ENCODE data around the gene SYTL3.
"Not testable (repeated sequence)": the region's sequence is repeated elsewhere in the genome, so short reads cannot be mapped to it uniquely, and the experiment has no call there.

The SYTL3 gene

DNA sequence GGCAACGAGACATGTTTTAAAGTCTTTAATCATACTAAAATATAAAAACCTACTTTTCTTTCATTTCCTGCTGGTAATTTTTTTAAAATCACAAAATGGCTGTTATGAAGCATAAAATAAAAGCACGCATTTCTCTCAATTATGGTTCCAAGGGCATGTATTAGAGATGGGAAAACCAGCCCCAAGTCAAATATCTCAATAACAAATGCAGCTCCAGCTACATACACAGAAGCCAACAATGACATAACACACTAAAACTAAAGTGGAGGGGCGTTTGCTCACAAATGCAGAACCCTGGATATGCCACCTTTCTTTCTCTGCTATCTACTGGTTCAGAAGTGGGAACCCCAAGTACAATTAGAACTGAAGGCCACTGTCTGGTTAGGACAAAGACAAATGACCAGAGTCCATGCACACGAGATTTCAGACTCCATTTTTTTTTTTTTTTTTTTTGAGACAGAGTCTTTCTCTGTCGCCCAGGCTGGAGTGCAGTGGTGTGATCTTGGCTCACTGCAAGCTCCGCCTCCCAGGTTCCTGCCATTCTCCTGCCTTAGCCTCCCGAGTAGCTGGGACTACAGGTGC is 141.5 kb downstream of the SYTL3 start:
- TF ChIP-seq EZH2 (IDR thresholded peaks at IDR 0.05; ENCODE audit: borderline replicate concordance, low read length), result no peak
- TF ChIP-seq, protein P1, sequence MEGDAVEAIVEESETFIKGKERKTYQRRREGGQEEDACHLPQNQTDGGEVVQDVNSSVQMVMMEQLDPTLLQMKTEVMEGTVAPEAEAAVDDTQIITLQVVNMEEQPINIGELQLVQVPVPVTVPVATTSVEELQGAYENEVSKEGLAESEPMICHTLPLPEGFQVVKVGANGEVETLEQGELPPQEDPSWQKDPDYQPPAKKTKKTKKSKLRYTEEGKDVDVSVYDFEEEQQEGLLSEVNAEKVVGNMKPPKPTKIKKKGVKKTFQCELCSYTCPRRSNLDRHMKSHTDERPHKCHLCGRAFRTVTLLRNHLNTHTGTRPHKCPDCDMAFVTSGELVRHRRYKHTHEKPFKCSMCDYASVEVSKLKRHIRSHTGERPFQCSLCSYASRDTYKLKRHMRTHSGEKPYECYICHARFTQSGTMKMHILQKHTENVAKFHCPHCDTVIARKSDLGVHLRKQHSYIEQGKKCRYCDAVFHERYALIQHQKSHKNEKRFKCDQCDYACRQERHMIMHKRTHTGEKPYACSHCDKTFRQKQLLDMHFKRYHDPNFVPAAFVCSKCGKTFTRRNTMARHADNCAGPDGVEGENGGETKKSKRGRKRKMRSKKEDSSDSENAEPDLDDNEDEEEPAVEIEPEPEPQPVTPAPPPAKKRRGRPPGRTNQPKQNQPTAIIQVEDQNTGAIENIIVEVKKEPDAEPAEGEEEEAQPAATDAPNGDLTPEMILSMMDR (IDR thresholded peaks at IDR 0.05; ENCODE audit: low read length), result no peak
- peaks cover 72% of the 10 kb centered on the region for H3K79me2 ChIP-seq (ENCODE audit: insufficient read depth, low read length)
- peaks cover 72% of the 10 kb centered on the region for H3K4me1 ChIP-seq (ENCODE audit: insufficient read depth, low read length, severe bottlenecking)
- H3K9me2 ChIP-seq (ENCODE audit: low read depth, low read length), result no peaks in the 10 kb centered on the region
- H3K9ac ChIP-seq (ENCODE audit: low read length), result no peak overlapping the region
- no peak overlapping the region for H3K4me2 ChIP-seq (ENCODE audit: low read length)
- H3K27me3 ChIP-seq (ENCODE audit: insufficient read depth, low read length), result no peaks in the 10 kb centered on the region
- H4K20me1 ChIP-seq (ENCODE audit: insufficient read depth, low read length), result 0 out of 2 replicates have a peak, but pooled peaks cover 2% of the 10 kb centered on the region
- peak overlapping the region; percentile 4 for H3K27ac ChIP-seq (ENCODE audit: low read depth, low read length, poor library complexity, severe bottlenecking)
- no peaks in the 10 kb centered on the region for H3K9me3 ChIP-seq (ENCODE audit: low read length)
- H3K4me3 ChIP-seq (ENCODE audit: low read depth, low read length, poor library complexity, severe bottlenecking), result no peak overlapping the region
- H3K36me3 ChIP-seq (ENCODE audit: insufficient read depth, low read length), result peaks cover 81% of the 10 kb centered on the region
- no peak overlapping the region for H2AFZ ChIP-seq (ENCODE audit: low read length)
- H3F3A ChIP-seq (ENCODE audit: insufficient read depth, low read length), result no peaks in the 10 kb centered on the region

DNA sequence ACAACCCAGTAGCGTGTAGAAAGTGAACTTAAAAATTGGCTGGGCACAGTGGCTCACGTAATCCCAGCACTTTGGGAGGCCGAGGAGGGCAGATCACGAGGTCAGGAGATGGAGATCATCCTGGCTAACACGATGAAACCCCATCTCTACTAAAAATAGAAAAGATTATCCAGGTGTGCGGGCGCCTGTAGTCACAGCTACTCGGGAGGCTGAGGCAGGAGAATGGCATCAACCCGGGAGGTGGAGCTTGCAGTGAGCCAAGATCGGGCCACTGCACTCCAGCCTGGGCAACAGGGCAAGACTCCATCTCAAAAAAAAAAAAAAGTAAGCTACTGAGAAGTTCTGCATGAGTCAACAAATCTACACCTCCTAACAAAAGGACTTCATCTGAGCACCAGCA is 142.7 kb downstream of the SYTL3 start:
- peak overlapping the region; percentile 57 for H3K27ac ChIP-seq (ENCODE audit: low read depth, low read length, poor library complexity, severe bottlenecking)
- not testable (repeated sequence) for H3K9me2 ChIP-seq (ENCODE audit: low read depth, low read length); H3K4me3 ChIP-seq (ENCODE audit: low read depth, low read length, poor library complexity, severe bottlenecking); H3K9me3 ChIP-seq (ENCODE audit: low read length); H2AFZ ChIP-seq (ENCODE audit: low read length); H3K9ac ChIP-seq (ENCODE audit: low read length); H3K27me3 ChIP-seq (ENCODE audit: insufficient read depth, low read length); H4K20me1 ChIP-seq (ENCODE audit: insufficient read depth, low read length); H3F3A ChIP-seq (ENCODE audit: insufficient read depth, low read length); H3K4me2 ChIP-seq (ENCODE audit: low read length)
- peaks cover 82% of the 10 kb centered on the region for H3K79me2 ChIP-seq (ENCODE audit: insufficient read depth, low read length)
- H3K36me3 ChIP-seq (ENCODE audit: insufficient read depth, low read length), result peaks cover 81% of the 10 kb centered on the region
- H3K4me1 ChIP-seq (ENCODE audit: insufficient read depth, low read length, severe bottlenecking), result peaks cover 83% of the 10 kb centered on the region

DNA sequence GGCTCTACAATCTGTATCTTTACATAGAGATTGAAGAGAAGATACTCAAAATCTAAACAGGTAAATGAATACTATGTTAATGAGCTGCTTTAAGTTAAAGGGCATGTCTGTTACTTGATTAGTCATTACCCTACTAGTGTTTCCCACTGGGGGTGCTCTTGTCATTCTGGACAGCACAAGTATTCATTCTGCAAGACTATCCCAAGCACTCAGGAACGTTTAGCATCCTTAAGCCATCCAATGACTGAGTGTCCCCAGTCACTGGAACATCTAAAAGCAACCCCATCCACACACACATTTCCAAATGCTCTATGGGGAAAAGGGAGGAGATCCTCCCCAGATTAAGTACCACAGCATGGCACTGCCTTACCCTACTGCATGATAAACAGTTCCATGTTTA is 143.6 kb downstream of the SYTL3 start:
- no peaks in the 10 kb centered on the region for H3F3A ChIP-seq (ENCODE audit: insufficient read depth, low read length)
- H3K9ac ChIP-seq (ENCODE audit: low read length), result no peak overlapping the region
- H3K36me3 ChIP-seq (ENCODE audit: insufficient read depth, low read length), result peaks cover 79% of the 10 kb centered on the region
- no peak overlapping the region for H2AFZ ChIP-seq (ENCODE audit: low read length)
- no peak overlapping the region for H3K4me3 ChIP-seq (ENCODE audit: low read depth, low read length, poor library complexity, severe bottlenecking)
- peaks cover 91% of the 10 kb centered on the region for H3K79me2 ChIP-seq (ENCODE audit: insufficient read depth, low read length)
- no peaks in the 10 kb centered on the region for H3K9me2 ChIP-seq (ENCODE audit: low read depth, low read length)
- peaks cover 92% of the 10 kb centered on the region for H3K4me1 ChIP-seq (ENCODE audit: insufficient read depth, low read length, severe bottlenecking)
- H3K9me3 ChIP-seq (ENCODE audit: low read length), result no peaks in the 10 kb centered on the region
- no peaks in the 10 kb centered on the region for H3K27me3 ChIP-seq (ENCODE audit: insufficient read depth, low read length)
- H3K4me2 ChIP-seq (ENCODE audit: low read length), result peak overlapping the region; percentile 10; the same call in 1 of the 2 replicates
- peak overlapping the region; percentile 57 for H3K27ac ChIP-seq (ENCODE audit: low read depth, low read length, poor library complexity, severe bottlenecking)
- 0 out of 2 replicates have a peak, but pooled peaks cover 6% of the 10 kb centered on the region for H4K20me1 ChIP-seq (ENCODE audit: insufficient read depth, low read length)
- TF ChIP-seq, protein P1 (IDR thresholded peaks at IDR 0.05; ENCODE audit: low read length), result peak; percentile 65
- no peak for TF ChIP-seq EZH2 (IDR thresholded peaks at IDR 0.05; ENCODE audit: borderline replicate concordance, low read length)

DNA sequence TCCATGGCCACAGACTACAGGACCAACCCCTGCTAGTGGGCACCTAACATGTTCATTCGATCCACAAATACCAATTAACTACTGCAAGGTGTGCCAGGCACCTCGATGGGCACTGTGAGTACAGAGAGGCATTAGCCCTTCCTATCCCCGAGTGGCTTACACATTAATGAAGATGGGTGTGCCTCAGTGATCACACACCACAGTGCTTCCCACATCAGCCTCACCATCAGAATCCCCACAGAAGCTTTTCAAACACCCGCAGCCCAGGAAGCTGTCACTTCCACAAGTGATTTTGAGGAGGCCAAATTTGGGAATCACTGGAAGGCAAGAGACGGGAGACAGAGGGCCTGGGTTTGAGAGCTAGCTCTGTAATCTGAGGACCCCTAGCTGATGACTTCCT is 145.7 kb downstream of the SYTL3 start:
- H3K27me3 ChIP-seq (ENCODE audit: insufficient read depth, low read length), result no peaks in the 10 kb centered on the region
- 0 out of 2 replicates have a peak, but pooled peaks cover 4% of the 10 kb centered on the region for H4K20me1 ChIP-seq (ENCODE audit: insufficient read depth, low read length)
- H3K9me3 ChIP-seq (ENCODE audit: low read length), result no peaks in the 10 kb centered on the region
- H3K4me1 ChIP-seq (ENCODE audit: insufficient read depth, low read length, severe bottlenecking), result peaks cover 99% of the 10 kb centered on the region
- peaks cover 63% of the 10 kb centered on the region for H3K36me3 ChIP-seq (ENCODE audit: insufficient read depth, low read length)
- H3K27ac ChIP-seq (ENCODE audit: low read depth, low read length, poor library complexity, severe bottlenecking), result peak overlapping the region; percentile 78
- peaks cover 100% of the 10 kb centered on the region for H3K79me2 ChIP-seq (ENCODE audit: insufficient read depth, low read length)
- TF ChIP-seq, protein P1 (IDR thresholded peaks at IDR 0.05; ENCODE audit: low read length), result no peak
- TF ChIP-seq EZH2 (IDR thresholded peaks at IDR 0.05; ENCODE audit: borderline replicate concordance, low read length), result no peak
- H3K9ac ChIP-seq (ENCODE audit: low read length), result no peak overlapping the region
- H3F3A ChIP-seq (ENCODE audit: insufficient read depth, low read length), result no peaks in the 10 kb centered on the region
- no peak overlapping the region for H2AFZ ChIP-seq (ENCODE audit: low read length)
- no peaks in the 10 kb centered on the region for H3K9me2 ChIP-seq (ENCODE audit: low read depth, low read length)
- H3K4me2 ChIP-seq (ENCODE audit: low read length), result peak overlapping the region; percentile 63; the same call in 1 of the 2 replicates
- H3K4me3 ChIP-seq (ENCODE audit: low read depth, low read length, poor library complexity, severe bottlenecking), result no peak overlapping the region
